Fibroblast of the aortic adventitia (primary cell): ENCODE data around the gene LPAR1. TPM values are rescaled to one million over a fixed set of nuclear protein-coding genes. Genes with fewer than 3 reads are reported as not detected.

ENCODE experiments used
- DNase-seq: peaks from one replicate; pipeline ENCODE4 v3.0.0-alpha.2; 2010; ENCODE audit warnings: low read depth
- H3K4me3 ChIP-seq: 2 replicates; pipeline ENCODE4 v1.5.1; 2011; ENCODE audit warnings: low read depth, mild to moderate bottlenecking, control low read depth, low read length, moderate library complexity
- total RNA-seq: library from RNA; depleted of rRNA; stranded (reverse); fragments of >200 nt; gene quantifications from 2 replicates; pipeline ENCODE4 v1.2.3, GENCODE V29; 2012; ENCODE audit warnings: low replicate concordance
- TF ChIP-seq, protein P1 (sequence below): IDR thresholded peaks from 2 replicates; pipeline ENCODE4 v1.5.1; 2011; ENCODE audit warnings: mild to moderate bottlenecking, low read length, control low read depth, inconsistent platforms; ENCODE audit not compliant: insufficient read depth

Gene LPAR1
- total RNA-seq, 1 donor: 265 TPM

GRCh38 chr9:110980261-110980660 lies 58.0 kb downstream of the LPAR1 start:
- DNase-seq: no peak
- TF ChIP-seq, protein P1, sequence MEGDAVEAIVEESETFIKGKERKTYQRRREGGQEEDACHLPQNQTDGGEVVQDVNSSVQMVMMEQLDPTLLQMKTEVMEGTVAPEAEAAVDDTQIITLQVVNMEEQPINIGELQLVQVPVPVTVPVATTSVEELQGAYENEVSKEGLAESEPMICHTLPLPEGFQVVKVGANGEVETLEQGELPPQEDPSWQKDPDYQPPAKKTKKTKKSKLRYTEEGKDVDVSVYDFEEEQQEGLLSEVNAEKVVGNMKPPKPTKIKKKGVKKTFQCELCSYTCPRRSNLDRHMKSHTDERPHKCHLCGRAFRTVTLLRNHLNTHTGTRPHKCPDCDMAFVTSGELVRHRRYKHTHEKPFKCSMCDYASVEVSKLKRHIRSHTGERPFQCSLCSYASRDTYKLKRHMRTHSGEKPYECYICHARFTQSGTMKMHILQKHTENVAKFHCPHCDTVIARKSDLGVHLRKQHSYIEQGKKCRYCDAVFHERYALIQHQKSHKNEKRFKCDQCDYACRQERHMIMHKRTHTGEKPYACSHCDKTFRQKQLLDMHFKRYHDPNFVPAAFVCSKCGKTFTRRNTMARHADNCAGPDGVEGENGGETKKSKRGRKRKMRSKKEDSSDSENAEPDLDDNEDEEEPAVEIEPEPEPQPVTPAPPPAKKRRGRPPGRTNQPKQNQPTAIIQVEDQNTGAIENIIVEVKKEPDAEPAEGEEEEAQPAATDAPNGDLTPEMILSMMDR: no peak
- H3K4me3 ChIP-seq: no peak overlapping the region

DNA sequence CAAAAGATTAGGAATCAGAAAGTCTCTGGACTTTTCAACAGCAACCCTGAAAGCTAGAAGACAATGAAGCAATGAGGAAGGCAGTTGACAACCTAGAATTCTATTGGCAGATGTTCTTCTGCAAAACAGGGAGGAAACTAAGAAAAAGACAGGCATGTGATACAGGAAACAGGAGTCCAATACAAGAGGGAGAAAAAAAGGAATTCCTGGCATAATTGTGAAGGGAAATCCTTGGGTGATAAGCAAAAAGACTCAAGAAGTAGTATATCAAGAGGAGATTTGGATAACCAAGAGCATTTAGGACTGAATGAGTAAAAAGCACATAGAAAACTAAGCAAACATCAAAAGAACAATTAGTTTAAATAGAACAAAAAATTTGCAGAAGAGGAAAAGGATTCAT lies 58.6 kb downstream of the LPAR1 start:
- peak; percentile 36 for DNase-seq
- TF ChIP-seq, protein P1: no peak
- no peak overlapping the region for H3K4me3 ChIP-seq

GRCh38 chr9:110978516-110978915 lies 59.8 kb downstream of the LPAR1 start:
- peak; percentile 30 for DNase-seq
- TF ChIP-seq, protein P1: no peak
- H3K4me3 ChIP-seq: no peak overlapping the region

DNA sequence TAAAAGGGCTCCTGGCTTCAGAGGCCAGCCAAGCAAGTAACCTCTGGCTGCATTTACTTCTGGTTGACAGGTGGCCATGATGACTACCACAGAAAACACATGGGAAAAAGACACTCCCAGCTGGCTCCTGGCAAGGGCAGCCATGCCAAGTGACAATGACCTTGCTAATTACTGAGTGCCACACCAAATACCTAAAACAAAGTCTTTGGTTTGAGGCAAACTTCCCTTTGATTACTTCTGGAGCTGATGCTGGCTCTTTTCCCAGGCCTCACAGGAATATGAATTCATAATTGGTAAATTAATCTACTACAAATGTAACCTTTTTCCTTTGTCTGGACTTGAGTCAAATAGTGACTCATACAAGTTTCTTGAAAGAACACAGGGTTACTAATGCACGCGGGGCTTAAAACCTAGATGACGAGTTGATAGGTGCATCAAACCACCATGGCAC lies 61.0 kb downstream of the LPAR1 start:
- DNase-seq: peak; percentile 87
- TF ChIP-seq, protein P1: no peak
- H3K4me3 ChIP-seq: no peak overlapping the region

GRCh38 chr9:110975969-110976368 lies 62.3 kb downstream of the LPAR1 start:
- DNase-seq: peak; percentile 67
- TF ChIP-seq, protein P1: no peak
- no peak overlapping the region for H3K4me3 ChIP-seq

DNA sequence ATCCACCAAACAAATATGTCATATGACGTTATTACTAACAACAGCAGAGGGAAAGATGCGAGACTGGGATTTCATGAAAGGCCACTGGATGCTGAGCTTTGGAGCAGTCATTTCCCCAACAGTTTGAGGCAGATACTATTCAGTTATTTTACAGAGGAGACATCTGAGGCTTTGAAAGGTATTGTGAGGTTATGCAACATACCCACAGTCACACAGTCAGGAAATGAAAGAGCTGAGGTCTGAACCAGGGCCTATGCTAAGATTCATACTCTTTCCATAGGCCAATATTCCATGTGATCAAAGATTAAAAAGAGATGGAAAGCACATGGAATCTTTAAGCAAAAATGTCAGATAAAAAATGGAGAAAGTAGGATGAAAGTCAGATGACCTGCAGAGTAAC lies 63.0 kb downstream of the LPAR1 start:
- DNase-seq: no peak
- H3K4me3 ChIP-seq: no peak overlapping the region
- TF ChIP-seq, protein P1: no peak

- TF ChIP-seq, protein P1: no peak
- DNase-seq: no peak
- H3K4me3 ChIP-seq: no peak overlapping the region
Observed at GRCh38 chr9:110971705-110972104, 66.6 kb downstream of the LPAR1 start.
